ENCODE measurements around the gene DLG2. TPM values are rescaled to one million over a fixed set of nuclear protein-coding genes. Genes with fewer than 3 reads are reported as not detected.

Gene DLG2
- total RNA-seq, 4 donors from 2014 or later, result 6.5 to 14.6 (median 7.2) TPM

DNA sequence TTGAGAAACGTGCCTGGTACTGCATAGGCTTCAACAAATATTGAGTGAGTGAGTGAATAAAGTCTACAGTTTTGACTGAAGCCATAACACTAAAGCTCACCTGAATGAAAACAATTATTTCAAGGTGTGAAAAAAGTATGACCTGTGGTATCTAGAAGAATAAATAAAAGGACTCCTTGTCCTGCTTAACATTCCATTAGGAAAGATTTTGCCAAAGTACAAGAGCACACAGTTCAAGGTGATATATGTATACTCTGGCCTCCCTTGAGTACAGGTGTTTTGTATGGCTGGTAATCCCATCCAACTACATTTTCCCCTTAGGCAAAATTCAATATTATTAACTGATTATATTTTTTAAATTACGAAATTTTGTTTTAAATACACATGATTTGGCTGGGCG is 39.5 kb upstream of the DLG2 start:
- H3K4me3 ChIP-seq, result no peak overlapping the region
- TF ChIP-seq POLR2A (IDR thresholded peaks at IDR 0.05) (no peak), EP300 (IDR thresholded peaks at IDR 0.05) (no peak)
- TF ChIP-seq, protein P1, sequence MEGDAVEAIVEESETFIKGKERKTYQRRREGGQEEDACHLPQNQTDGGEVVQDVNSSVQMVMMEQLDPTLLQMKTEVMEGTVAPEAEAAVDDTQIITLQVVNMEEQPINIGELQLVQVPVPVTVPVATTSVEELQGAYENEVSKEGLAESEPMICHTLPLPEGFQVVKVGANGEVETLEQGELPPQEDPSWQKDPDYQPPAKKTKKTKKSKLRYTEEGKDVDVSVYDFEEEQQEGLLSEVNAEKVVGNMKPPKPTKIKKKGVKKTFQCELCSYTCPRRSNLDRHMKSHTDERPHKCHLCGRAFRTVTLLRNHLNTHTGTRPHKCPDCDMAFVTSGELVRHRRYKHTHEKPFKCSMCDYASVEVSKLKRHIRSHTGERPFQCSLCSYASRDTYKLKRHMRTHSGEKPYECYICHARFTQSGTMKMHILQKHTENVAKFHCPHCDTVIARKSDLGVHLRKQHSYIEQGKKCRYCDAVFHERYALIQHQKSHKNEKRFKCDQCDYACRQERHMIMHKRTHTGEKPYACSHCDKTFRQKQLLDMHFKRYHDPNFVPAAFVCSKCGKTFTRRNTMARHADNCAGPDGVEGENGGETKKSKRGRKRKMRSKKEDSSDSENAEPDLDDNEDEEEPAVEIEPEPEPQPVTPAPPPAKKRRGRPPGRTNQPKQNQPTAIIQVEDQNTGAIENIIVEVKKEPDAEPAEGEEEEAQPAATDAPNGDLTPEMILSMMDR (IDR thresholded peaks at IDR 0.05), result no peak
- H3K9me3 ChIP-seq, result no peaks in the 10 kb centered on the region
- 92% methylated on average over 3 of the region's 3 CpGs for WGBS, 2 donors
- no peaks in the 10 kb centered on the region for H3K27me3 ChIP-seq
- no peak overlapping the region for H3K27ac ChIP-seq
- DNase-seq (ENCODE audit: low spot score in 2 of 2), result no peak
- no peaks in the 10 kb centered on the region for H3K36me3 ChIP-seq
- H3K4me1 ChIP-seq, result peaks cover 0 to 23% (median 11%) of the 10 kb centered on the region in 4 donors

DNA sequence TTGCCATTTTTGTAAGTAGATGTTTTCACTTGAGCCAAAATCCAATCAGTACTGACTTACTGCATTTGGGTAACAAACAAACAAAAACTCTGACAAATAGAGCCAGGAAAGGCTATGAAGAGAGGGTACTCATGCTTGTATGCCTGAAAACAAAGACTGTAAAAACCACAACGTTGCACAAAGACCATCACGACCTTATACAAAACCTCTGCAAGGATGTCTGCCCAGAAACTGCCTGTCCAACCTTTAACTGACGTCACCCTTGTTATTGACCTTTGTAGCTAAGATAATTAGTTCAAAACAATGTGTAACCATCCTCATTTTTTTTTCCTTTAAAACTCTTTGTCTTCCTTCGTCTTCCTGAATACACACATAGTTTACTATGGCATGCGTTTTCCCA is 38.6 kb upstream of the DLG2 start:
- Histone ChIP-seq H3K27ac (peak overlapping the region in 3 of 4 donors; percentile 91 to 99 (median 98)), H3K36me3 (peaks cover 0 to 5% (median 0%) of the 10 kb centered on the region in 3 donors), H3K27me3 (no peaks in the 10 kb centered on the region), H3K9me3 (no peaks in the 10 kb centered on the region), H3K4me3 (peak overlapping the region in 1 of 4 donors; percentile 61), H3K4me1 (peaks cover 0 to 32% (median 20%) of the 10 kb centered on the region in 4 donors)
- DNase-seq (ENCODE audit: low spot score in 2 of 2), result no peak
- TF ChIP-seq POLR2A (IDR thresholded peaks at IDR 0.05), result no peak
- WGBS, 2 donors, result 61 to 63% methylated on average over 5 of the region's 5 CpGs

DNA sequence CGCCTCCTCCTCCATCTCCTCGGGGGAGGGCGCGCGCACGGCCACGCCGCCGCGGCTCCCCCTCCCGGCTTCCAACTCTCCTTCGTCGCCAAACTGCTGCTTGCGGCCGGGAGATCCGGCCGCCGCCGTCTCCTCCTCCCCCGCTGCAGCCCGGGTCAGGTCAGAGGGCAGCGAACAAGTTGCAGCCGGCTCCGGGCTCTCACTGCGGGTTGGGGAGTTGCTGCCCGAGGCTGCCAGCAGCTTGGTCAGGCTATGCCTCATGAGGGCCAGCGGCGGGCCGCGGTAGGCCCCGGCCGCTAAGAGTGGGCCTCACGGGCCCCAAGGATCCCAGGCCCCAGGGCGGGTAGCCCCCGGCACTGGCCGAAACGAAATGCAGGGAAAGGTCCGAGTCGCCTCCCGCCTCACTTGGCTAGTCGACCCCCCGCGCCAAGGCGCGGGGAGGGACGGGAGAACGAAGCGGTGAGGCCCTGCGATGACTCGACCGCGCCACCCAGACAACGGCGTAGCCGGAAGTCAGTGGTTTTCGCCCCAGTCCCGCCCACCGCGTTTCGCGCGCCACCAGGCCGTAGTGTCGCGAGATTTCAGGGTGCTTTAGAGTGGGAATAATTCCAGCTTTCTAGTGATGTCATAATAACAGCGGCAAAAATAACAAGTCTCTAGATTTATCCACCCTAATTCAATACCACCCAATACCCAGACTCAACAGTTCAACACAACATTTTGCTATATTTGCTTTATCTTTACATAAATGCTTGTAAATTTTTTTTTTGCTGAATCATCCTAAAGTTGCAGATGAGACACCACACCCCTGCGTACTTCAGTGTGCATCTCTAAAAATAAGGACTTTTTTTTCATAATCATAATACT is 37.7 kb upstream of the DLG2 start, which contains the start of gene CREBZF:
Gene CREBZF (minus strand): TSS at position 515 of the 867 bp plus-strand sequence. CDS start 254 bp downstream, at position 261.
- peak; percentile 90 to 95 for DNase-seq (ENCODE audit: low spot score in 2 of 2)
- peak; percentile 97 for TF ChIP-seq POLR2A (IDR thresholded peaks at IDR 0.05)
- peak; percentile 53 to 99 for TF ChIP-seq EP300 (IDR thresholded peaks at IDR 0.05)
- TF ChIP-seq, protein P1 (IDR thresholded peaks at IDR 0.05), result peak in 2 of 5 experiments; percentile 39 to 42
- no peaks in the 10 kb centered on the region for H3K27me3 ChIP-seq
- H3K36me3 ChIP-seq, result peaks cover 0 to 5% (median 0%) of the 10 kb centered on the region in 3 donors
- peak within 1 kb of the TSS; percentile 61 to 90 (median 74) for H3K4me3 ChIP-seq
- peaks cover 0 to 41% (median 26%) of the 10 kb centered on the region in 4 donors for H3K4me1 ChIP-seq
- peak within 1 kb of the TSS; percentile 88 to 99 (median 94) for H3K27ac ChIP-seq
- 0 to 1% methylated on average over 35 to 44 of the region's 67 CpGs for WGBS, 2 donors
- H3K9me3 ChIP-seq, result no peaks in the 10 kb centered on the region

DNA sequence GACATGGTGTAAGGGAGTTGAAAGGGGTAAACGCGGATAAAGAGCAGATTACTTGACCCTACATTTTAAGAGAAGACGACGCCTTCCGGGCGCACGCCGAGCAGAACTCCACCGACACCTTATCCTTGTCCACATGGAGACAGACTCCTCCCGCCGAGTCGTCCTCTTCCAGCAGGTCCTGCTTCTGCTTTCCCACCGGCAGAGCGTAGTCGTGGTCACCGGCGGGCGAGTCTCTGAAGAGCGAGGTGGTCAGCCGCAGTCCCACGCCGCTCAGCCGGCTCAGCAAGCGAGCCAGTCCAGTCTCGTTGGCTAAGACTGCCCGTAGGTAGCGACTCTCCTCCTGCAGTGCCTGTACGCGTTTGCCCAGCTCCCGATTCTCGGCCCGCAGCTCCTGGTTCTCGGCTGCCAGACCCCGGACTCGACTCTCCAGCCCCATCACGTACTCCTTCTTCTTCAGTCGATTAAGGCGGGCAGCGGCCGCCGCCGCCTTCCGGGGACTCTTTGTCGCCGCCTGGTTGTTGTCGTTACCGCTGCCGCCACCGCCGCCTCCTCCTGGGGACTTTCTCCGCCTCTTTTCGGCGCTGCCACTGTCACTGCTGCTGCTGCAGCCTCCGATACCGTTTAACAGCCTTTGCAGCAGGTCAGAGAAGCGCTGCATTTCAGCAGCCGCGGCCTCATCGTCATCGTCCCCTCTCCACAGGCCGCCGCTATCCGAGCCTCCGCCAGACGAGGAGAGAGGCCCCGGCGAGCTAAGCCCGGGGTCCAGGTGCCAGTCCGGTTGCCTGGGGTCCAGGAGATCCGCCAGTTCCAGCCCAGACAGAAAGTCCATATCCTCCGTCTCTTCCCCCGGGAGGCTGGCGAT is 36.8 kb upstream of the DLG2 start:
- TF ChIP-seq EP300 (IDR thresholded peaks at IDR 0.05), result no peak
- TF ChIP-seq, protein P1 (IDR thresholded peaks at IDR 0.05), result peak; percentile 61 to 71 (median 63)
- Histone ChIP-seq H3K4me1 (peaks cover 0 to 50% (median 28%) of the 10 kb centered on the region in 4 donors), H3K9me3 (no peaks in the 10 kb centered on the region), H3K27me3 (no peaks in the 10 kb centered on the region), H3K4me3 (peak overlapping the region; percentile 61 to 90 (median 74)), H3K36me3 (peaks cover 0 to 5% (median 0%) of the 10 kb centered on the region in 3 donors), H3K27ac (peak overlapping the region; percentile 88 to 99 (median 94))
- peak; percentile 58 to 73 for DNase-seq (ENCODE audit: low spot score in 2 of 2)
- 0 to 1% methylated on average over 64 to 72 of the region's 73 CpGs for WGBS, 2 donors

DNA sequence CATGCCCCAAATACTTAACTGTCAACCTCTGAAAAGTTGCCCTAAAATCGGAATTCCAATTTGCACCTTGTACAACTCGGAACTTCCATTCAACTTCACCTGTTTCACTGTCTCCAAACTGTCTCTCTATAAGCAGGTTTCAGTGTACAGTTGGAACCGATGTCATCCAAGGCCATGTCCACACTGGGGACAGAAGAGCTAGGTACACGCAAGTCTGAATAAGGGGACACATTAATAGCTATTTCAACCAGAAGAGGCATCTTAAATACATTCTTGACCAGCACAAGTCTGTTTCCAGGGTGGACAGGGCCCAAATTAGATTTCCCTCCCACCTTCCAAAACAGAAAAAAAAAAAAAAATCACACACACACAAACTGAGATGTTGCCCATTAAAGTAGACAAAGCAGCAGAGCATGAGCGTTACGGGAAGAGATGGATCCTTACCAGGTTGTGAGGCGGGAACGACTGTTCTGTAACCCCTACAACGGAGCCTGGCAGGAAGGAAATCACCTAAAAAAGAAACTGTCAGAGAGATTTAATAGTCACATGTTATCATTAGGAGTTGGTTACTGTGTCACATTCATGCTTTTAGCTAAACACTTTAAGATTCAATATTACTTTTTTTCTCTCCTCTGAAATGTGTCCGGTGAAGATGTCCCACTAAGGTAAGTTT is 36.1 kb upstream of the DLG2 start:
- no peak for DNase-seq (ENCODE audit: low spot score in 2 of 2)
- no peak for TF ChIP-seq EP300 (IDR thresholded peaks at IDR 0.05)
- peak overlapping the region; percentile 16 to 99 (median 94) for H3K27ac ChIP-seq
- WGBS, 2 donors, result 2 to 5% methylated on average over 10 of the region's 10 CpGs
- peak overlapping the region; percentile 61 to 90 (median 74) for H3K4me3 ChIP-seq
- no peaks in the 10 kb centered on the region for H3K9me3 ChIP-seq
- H3K27me3 ChIP-seq, result no peaks in the 10 kb centered on the region
- peaks cover 0 to 57% (median 30%) of the 10 kb centered on the region in 4 donors for H3K4me1 ChIP-seq
- H3K36me3 ChIP-seq, result peaks cover 0 to 5% (median 0%) of the 10 kb centered on the region in 3 donors

Measured in tibial nerve (tissue), 4 donors.